Measurements from ENCODE around the gene SLC25A21. TPM values are rescaled to one million over a fixed set of nuclear protein-coding genes. Genes with fewer than 3 reads are reported as not detected.

Gene SLC25A21
- total and polyA plus RNA-seq, 2 experiments from 2014 or later: 10.6 to 12.1 TPM

DNA sequence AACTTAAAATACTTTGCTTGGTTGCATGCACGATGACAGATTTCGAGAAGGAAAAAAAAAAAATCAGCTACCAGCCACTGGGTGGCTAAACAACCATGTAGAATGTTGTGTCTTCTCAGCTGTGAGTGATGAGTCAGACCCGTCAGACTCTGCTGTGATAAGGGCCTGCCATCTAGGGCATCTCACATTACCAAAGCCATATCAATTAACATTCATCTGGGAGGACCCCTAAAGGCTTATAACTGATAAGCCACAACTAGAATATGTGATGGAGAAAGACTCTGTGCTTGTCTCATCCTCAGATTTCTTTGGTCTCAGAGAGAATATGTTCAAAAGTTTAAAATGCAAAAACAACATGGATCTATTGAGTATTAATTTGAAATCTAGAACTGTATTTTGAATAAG lies 399.3 kb downstream of the SLC25A21 start:
- Histone ChIP-seq H3K79me2 (replicated peaks; ENCODE audit: insufficient read depth) (no peaks in the 10 kb centered on the region), H3K4me3 (no peak overlapping the region), H3K4me2 (no peak overlapping the region), H3K9me2 (ENCODE audit: insufficient read depth) (peaks cover 10% of the 10 kb centered on the region; the same call in 1 of the 2 replicates), H3K27me3 (ENCODE audit: insufficient read depth) (no peaks in the 10 kb centered on the region), H3K36me3 (ENCODE audit: insufficient read depth) (no peaks in the 10 kb centered on the region), H3F3A (replicated peaks; ENCODE audit: low read depth) (no peaks in the 10 kb centered on the region), H2AFZ (no peak overlapping the region), H3K27ac (ENCODE audit: low read depth) (no peak overlapping the region), H3K4me1 (ENCODE audit: insufficient read depth) (peaks cover 3% of the 10 kb centered on the region; the same call in 1 of the 2 replicates), H4K20me1 (replicated peaks; ENCODE audit: insufficient read depth) (no peaks in the 10 kb centered on the region)
- Mint-ChIP-seq H3K4me1 (peaks cover 9% of the 10 kb centered on the region), H3K36me3 (ENCODE audit: low read depth) (no peaks in the 10 kb centered on the region), H3K4me3 (no peak overlapping the region), H3K9me3 (no peaks in the 10 kb centered on the region), H3K27ac (no peak overlapping the region), H3K27me3 (ENCODE audit: insufficient read depth, low read depth, poor library complexity) (no peaks in the 10 kb centered on the region)
- DNase-seq (ENCODE audit: low spot score) (peak; percentile 59), ATAC-seq (peak; percentile 89)
- TF ChIP-seq CTCF (conservative IDR thresholded peaks at IDR 0.05; ENCODE audit: low read depth in 2 of 2): peak; percentile 22 to 28; a peak in 3 of 4 replicates
- no peak for TF ChIP-seq ETS1 (IDR thresholded peaks at IDR 0.05)

GRCh38 chr14:36771028-36771640 lies 401.3 kb downstream of the SLC25A21 start:
- Histone ChIP-seq H3K27me3 (ENCODE audit: insufficient read depth) (no peaks in the 10 kb centered on the region), H3K79me2 (replicated peaks; ENCODE audit: insufficient read depth) (no peaks in the 10 kb centered on the region), H3K4me3 (no peak overlapping the region), H3K4me1 (ENCODE audit: insufficient read depth) (peaks cover 7% of the 10 kb centered on the region), H3F3A (replicated peaks; ENCODE audit: low read depth) (no peaks in the 10 kb centered on the region), H3K9me2 (ENCODE audit: insufficient read depth) (peaks cover 4% of the 10 kb centered on the region; the same call in 1 of the 2 replicates), H4K20me1 (replicated peaks; ENCODE audit: insufficient read depth) (no peaks in the 10 kb centered on the region), H3K27ac (ENCODE audit: low read depth) (no peak overlapping the region), H3K4me2 (no peak overlapping the region), H2AFZ (no peak overlapping the region), H3K36me3 (ENCODE audit: insufficient read depth) (no peaks in the 10 kb centered on the region)
- no peak for ATAC-seq
- no peak for DNase-seq (ENCODE audit: low spot score)
- no peaks in the 10 kb centered on the region for H3K27me3 Mint-ChIP-seq (ENCODE audit: insufficient read depth, low read depth, poor library complexity)
- H3K9me3 Mint-ChIP-seq: no peaks in the 10 kb centered on the region
- no peaks in the 10 kb centered on the region for H3K36me3 Mint-ChIP-seq (ENCODE audit: low read depth)
- no peak overlapping the region for H3K27ac Mint-ChIP-seq
- peaks cover 23% of the 10 kb centered on the region for H3K4me1 Mint-ChIP-seq
- no peak overlapping the region for H3K4me3 Mint-ChIP-seq
- TF ChIP-seq STAT1 (IDR thresholded peaks at IDR 0.05; ENCODE audit: unreplicated experiment) (no peak), CTCF (conservative IDR thresholded peaks at IDR 0.05; ENCODE audit: low read depth in 2 of 2) (no peak), NANOG (IDR thresholded peaks at IDR 0.05; ENCODE audit: borderline replicate concordance) (no peak), ETS1 (IDR thresholded peaks at IDR 0.05) (no peak)
- TF ChIP-seq, protein P1, sequence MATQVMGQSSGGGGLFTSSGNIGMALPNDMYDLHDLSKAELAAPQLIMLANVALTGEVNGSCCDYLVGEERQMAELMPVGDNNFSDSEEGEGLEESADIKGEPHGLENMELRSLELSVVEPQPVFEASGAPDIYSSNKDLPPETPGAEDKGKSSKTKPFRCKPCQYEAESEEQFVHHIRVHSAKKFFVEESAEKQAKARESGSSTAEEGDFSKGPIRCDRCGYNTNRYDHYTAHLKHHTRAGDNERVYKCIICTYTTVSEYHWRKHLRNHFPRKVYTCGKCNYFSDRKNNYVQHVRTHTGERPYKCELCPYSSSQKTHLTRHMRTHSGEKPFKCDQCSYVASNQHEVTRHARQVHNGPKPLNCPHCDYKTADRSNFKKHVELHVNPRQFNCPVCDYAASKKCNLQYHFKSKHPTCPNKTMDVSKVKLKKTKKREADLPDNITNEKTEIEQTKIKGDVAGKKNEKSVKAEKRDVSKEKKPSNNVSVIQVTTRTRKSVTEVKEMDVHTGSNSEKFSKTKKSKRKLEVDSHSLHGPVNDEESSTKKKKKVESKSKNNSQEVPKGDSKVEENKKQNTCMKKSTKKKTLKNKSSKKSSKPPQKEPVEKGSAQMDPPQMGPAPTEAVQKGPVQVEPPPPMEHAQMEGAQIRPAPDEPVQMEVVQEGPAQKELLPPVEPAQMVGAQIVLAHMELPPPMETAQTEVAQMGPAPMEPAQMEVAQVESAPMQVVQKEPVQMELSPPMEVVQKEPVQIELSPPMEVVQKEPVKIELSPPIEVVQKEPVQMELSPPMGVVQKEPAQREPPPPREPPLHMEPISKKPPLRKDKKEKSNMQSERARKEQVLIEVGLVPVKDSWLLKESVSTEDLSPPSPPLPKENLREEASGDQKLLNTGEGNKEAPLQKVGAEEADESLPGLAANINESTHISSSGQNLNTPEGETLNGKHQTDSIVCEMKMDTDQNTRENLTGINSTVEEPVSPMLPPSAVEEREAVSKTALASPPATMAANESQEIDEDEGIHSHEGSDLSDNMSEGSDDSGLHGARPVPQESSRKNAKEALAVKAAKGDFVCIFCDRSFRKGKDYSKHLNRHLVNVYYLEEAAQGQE (IDR thresholded peaks at IDR 0.05; ENCODE audit: unreplicated experiment): no peak

Measured in GM23338 (cell line).